ENCODE measurements around the gene FAM120A. TPM values are rescaled to one million over a fixed set of nuclear protein-coding genes. Genes with fewer than 3 reads are reported as not detected.

FAM120A gene
- polyA plus RNA-seq, 3 donors, result 70.7 to 75.1 (median 73.2) TPM

- no peak for DNase-seq (ENCODE audit: low read depth in 3 of 3, low spot score in 2 of 3)
Observed at GRCh38 chr9:93440896-93441580, 10.4 kb upstream of the FAM120A start.

- DNase-seq (ENCODE audit: low read depth in 3 of 3, low spot score in 2 of 3), result no peak
Observed at GRCh38 chr9:93446073-93446472, 5.4 kb upstream of the FAM120A start.

- DNase-seq (ENCODE audit: low read depth in 3 of 3, low spot score in 2 of 3), result no peak
Observed at GRCh38 chr9:93447655-93448054, 3.8 kb upstream of the FAM120A start.

GRCh38 chr9:93451849-93452709 lies 594 bp downstream of the FAM120A start:
- no peak for DNase-seq (ENCODE audit: low read depth in 3 of 3, low spot score in 2 of 3)

GRCh38 chr9:93452710-93453046 lies 1.2 kb downstream of the FAM120A start:
- no peak for DNase-seq (ENCODE audit: low read depth in 3 of 3, low spot score in 2 of 3)

GRCh38 chr9:93453047-93453914 lies 1.8 kb downstream of the FAM120A start, which contains the start of gene FAM120AOS:
Gene FAM120AOS, minus strand, starts transcription at chr9:93453581. Its CDS starts 872 bp downstream, at chr9:93452709.
- DNase-seq (ENCODE audit: low read depth in 3 of 3, low spot score in 2 of 3), result peak; percentile 71 to 85 (median 82)

- DNase-seq (ENCODE audit: low read depth in 3 of 3, low spot score in 2 of 3), result no peak
Observed at GRCh38 chr9:93456022-93456421, 4.5 kb downstream of the FAM120A start.

- no peak for DNase-seq (ENCODE audit: low read depth in 3 of 3, low spot score in 2 of 3)
Observed at GRCh38 chr9:93456504-93456903, 5.0 kb downstream of the FAM120A start.

GRCh38 chr9:93457006-93457405 lies 5.5 kb downstream of the FAM120A start:
- no peak for DNase-seq (ENCODE audit: low read depth in 3 of 3, low spot score in 2 of 3)

- DNase-seq (ENCODE audit: low read depth in 3 of 3, low spot score in 2 of 3), result no peak
Observed at GRCh38 chr9:93458712-93459111, 7.2 kb downstream of the FAM120A start.

GRCh38 chr9:93459432-93459847 lies 8.0 kb downstream of the FAM120A start:
- DNase-seq (ENCODE audit: low read depth in 3 of 3, low spot score in 2 of 3), result no peak

GRCh38 chr9:93460689-93461413 lies 9.4 kb downstream of the FAM120A start:
- DNase-seq (ENCODE audit: low read depth in 3 of 3, low spot score in 2 of 3), result no peak

GRCh38 chr9:93461414-93461743 lies 9.9 kb downstream of the FAM120A start:
- no peak for DNase-seq (ENCODE audit: low read depth in 3 of 3, low spot score in 2 of 3)

GRCh38 chr9:93461821-93462220 lies 10.3 kb downstream of the FAM120A start:
- no peak for DNase-seq (ENCODE audit: low read depth in 3 of 3, low spot score in 2 of 3)

- DNase-seq (ENCODE audit: low read depth in 3 of 3, low spot score in 2 of 3), result no peak
Observed at GRCh38 chr9:93463638-93464248, 12.3 kb downstream of the FAM120A start.

- DNase-seq (ENCODE audit: low read depth in 3 of 3, low spot score in 2 of 3), result no peak
Observed at GRCh38 chr9:93464395-93464794, 12.9 kb downstream of the FAM120A start.

- DNase-seq (ENCODE audit: low read depth in 3 of 3, low spot score in 2 of 3), result no peak
Observed at GRCh38 chr9:93464876-93465275, 13.4 kb downstream of the FAM120A start.

- no peak for DNase-seq (ENCODE audit: low read depth in 3 of 3, low spot score in 2 of 3)
Observed at GRCh38 chr9:93465855-93466254, 14.4 kb downstream of the FAM120A start.

GRCh38 chr9:93466416-93467061 lies 15.1 kb downstream of the FAM120A start:
- DNase-seq (ENCODE audit: low read depth in 3 of 3, low spot score in 2 of 3), result no peak

GRCh38 chr9:93467062-93467416 lies 15.6 kb downstream of the FAM120A start:
- DNase-seq (ENCODE audit: low read depth in 3 of 3, low spot score in 2 of 3), result no peak

Data from right renal cortex interstitium (tissue), 3 donors.